ENCODE measurements around the gene MPI.

The MPI gene

DNA sequence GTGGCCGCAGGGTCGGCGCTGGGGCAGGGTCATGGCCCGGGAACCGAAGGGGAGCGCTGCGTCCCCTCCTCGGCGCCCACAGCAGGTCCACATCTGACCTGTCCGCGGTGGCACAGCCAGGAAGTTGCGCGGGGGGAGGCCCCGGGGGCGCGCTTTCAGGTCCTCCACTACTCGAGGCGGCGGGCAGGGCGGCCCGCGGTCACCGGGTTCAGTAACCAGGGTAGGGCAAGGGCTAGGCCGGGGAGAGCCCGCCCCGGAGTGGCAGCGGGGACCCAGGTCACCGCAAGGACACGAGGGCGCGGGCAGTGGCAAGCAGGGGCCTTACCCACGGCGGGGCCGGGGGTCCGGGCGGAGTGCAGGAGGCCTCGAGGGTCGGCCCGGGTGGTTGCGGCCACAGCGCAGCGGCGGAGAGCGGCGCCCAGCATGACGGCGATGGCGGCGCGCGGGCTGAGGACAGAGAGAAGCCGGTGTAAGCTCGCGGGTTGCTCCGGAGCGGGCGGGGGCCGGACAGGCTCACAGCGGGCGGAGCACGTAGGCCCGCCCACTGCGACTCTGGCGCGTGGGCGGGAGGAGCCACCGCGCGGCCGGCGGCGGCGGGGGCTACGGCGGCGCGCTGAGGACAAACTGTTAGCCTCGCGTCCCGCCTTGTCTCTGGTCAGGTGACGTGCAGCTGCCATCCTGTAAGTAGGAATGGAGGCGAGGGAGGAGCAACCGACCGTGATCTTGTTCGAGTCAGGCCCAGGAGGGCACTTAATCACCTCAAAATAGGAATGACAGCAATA is 47.9 kb downstream of the MPI start, which contains the start of gene COX5A:
COX5A (minus strand) TSS at position 484 of the 782 bp plus-strand sequence; CDS start at position 425, 59 bp downstream.
- DNase-seq = peak; percentile 86

DNA sequence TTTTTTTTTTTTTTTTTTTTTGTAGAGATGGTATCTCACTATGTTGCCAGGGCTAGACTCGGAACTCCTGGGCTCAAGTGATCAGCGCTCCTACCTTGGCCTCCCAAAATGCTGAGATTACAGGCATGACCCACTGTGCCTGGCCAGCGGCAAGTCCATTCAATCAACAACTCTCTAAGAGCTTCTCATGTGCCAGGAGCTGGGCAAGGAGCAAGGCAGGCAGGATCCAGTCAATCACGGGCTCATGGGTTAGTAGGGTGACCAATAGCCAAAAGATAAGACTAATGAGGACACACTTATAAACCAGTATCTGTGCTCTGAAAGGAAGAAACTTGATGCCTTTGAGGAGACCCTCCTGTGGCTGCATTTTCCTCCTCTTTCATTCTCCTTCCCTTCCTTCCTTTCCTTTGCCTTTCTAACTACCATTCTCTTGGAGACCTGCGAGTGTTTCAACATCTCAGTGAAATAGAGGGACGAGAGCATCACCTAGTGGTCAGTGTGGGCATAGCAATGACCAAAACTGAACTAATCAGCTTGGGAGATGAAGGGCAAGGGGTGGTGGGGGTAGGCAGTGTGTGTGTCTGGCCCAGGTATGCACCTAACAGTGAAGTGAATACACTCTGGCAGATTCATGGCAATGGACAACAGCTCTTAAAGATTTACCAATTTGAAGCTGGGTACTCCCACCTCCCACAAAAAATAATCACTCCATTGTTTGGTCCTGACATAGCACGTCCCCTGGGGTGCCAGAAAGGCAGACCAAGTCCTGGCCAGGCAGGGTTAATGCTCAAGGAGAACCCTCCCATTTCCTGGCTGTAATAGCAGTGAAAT is 60.5 kb downstream of the MPI start:
- peak; percentile 38 for DNase-seq

GRCh38 chr15:74951006-74951405 is 61.2 kb downstream of the MPI start:
- DNase-seq = no peak
